Parathyroid adenoma (tissue), 2 donors: Measurements from ENCODE around the gene ATP5MC2.

Experiments used
- H2AFZ ChIP-seq: fragments of 300-600 bp; sonication (generic); one replicate; pipeline ENCODE4 v1.7.0; 2017; ENCODE audit warnings: antibody characterized with exemption, mild to moderate bottlenecking
- H3K27ac ChIP-seq: fragments of 300-600 bp; sonication (generic); one replicate; pipeline ENCODE4 v1.7.0; 2017
- H3K27me3 ChIP-seq: fragments of 300-600 bp; sonication (generic); one replicate; pipeline ENCODE4 v1.7.0; 2017; ENCODE audit warnings: low read length; ENCODE audit not compliant: control insufficient read depth, insufficient read depth
- H3K36me3 ChIP-seq: fragments of 300-600 bp; sonication (generic); one replicate; pipeline ENCODE4 v1.7.0; 2017; ENCODE audit warnings: low read length; ENCODE audit not compliant: control insufficient read depth, insufficient read depth
- H3K4me1 ChIP-seq: fragments of 300-600 bp; sonication (generic); one replicate; pipeline ENCODE4 v1.7.0; 2017; ENCODE audit warnings: control low read depth
- H3K4me2 ChIP-seq: fragments of 300-600 bp; sonication (generic); one replicate; pipeline ENCODE4 v1.7.0; 2017; ENCODE audit warnings: low read length
- H3K4me3 ChIP-seq: fragments of 300-600 bp; sonication (generic); one replicate; pipeline ENCODE4 v1.7.0; 2017; ENCODE audit warnings: low read depth, low read length
- H3K79me2 ChIP-seq: fragments of 300-600 bp; sonication (generic); one replicate; pipeline ENCODE4 v1.7.0; 2017; ENCODE audit warnings: control low read depth
- H3K9ac ChIP-seq: fragments of 300-600 bp; sonication (generic); one replicate; pipeline ENCODE4 v1.7.0; 2017; ENCODE audit warnings: mild to moderate bottlenecking
- H3K9me3 ChIP-seq: fragments of 300-600 bp; sonication (generic); one replicate; pipeline ENCODE4 v1.7.0; 2017; ENCODE audit warnings: low read length; ENCODE audit not compliant: control insufficient read depth
- CTCF ChIP-seq: fragments of 300-600 bp; sonication (generic); IDR thresholded peaks from one replicate; pipeline ENCODE4 v1.7.0; 2017; ENCODE audit warnings: antibody characterized with exemption, mild to moderate bottlenecking
- donor health status: primary hyperparathyroidism.

Gene ATP5MC2

DNA sequence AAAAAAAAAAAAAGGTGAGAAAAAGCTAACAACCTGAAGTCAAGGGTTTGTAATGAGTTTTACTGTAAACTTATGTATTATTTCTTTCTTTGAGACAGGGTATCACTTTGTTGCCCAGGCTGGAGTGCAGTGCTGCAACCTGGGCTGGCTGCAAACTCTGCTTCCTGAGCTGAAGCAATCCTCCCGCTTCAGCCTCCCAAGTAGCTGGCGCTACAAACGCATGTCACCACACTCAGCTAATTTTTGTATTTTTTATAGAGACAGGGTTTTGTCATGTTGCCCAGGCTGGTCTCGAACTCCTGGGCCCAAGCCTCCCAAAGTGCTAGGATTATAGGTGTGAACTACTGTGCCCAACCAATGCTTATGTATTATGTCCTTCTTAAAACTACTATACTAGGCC lies 58.9 kb downstream of the ATP5MC2 start:
- Histone ChIP-seq H3K4me2 (no peak overlapping the region), H2AFZ (no peak overlapping the region), H3K79me2 (peaks cover 40% of the 10 kb centered on the region), H3K9me3 (no peaks in the 10 kb centered on the region), H3K36me3 (no peaks in the 10 kb centered on the region), H3K9ac (no peak overlapping the region), H3K4me1 (peaks cover 4% of the 10 kb centered on the region), H3K27me3 (no peaks in the 10 kb centered on the region), H3K27ac (no peak overlapping the region), H3K4me3 (no peak overlapping the region)
- TF ChIP-seq CTCF = no peak
